Karpas-422 (cell line): Measurements from ENCODE around the gene FLYWCH1. TPM values are rescaled to one million over a fixed set of nuclear protein-coding genes. Genes with fewer than 3 reads are reported as not detected.
"Not testable (repeated sequence)": the region's sequence is repeated elsewhere in the genome, so short reads cannot be mapped to it uniquely, and the experiment has no call there.

Source experiments
- DNase-seq: peaks from one replicate; pipeline ENCODE4 v3.0.0-alpha.2; 2015
- H2AFZ ChIP-seq: fragments of 200-600 bp; sonication (generic); 2 replicates; pipeline ENCODE4 v1.6.1; 2014; ENCODE audit warnings: antibody characterized with exemption, low read length, mixed read lengths
- H3K27ac ChIP-seq: fragments of 200-600 bp; sonication (generic); 2 replicates; pipeline ENCODE4 v1.5.1; 2014; ENCODE audit warnings: mild to moderate bottlenecking, low read length, moderate library complexity
- H3K27me3 ChIP-seq: fragments of 200-600 bp; sonication (generic); 2 replicates; pipeline ENCODE4 v1.6.1; 2014; ENCODE audit warnings: low read length, mixed read lengths
- H3K36me3 ChIP-seq: fragments of 200-600 bp; sonication (generic); 2 replicates; pipeline ENCODE4 v1.6.1; 2014; ENCODE audit warnings: low read length, mixed read lengths; ENCODE audit not compliant: insufficient read depth
- H3K4me1 ChIP-seq: fragments of 200-600 bp; sonication (generic); 2 replicates; pipeline ENCODE4 v1.6.1; 2014; ENCODE audit warnings: mild to moderate bottlenecking, low read length, mixed read lengths
- H3K4me2 ChIP-seq: fragments of 200-600 bp; sonication (generic); 2 replicates; pipeline ENCODE4 v1.6.1; 2014; ENCODE audit warnings: low read length, low read depth, mild to moderate bottlenecking; ENCODE audit not compliant: poor library complexity, severe bottlenecking
- H3K4me3 ChIP-seq: fragments of 200-600 bp; sonication (generic); 2 replicates; pipeline ENCODE4 v1.5.1; 2014; ENCODE audit warnings: mild to moderate bottlenecking, antibody characterized with exemption, low read length, mixed read lengths
- H3K79me2 ChIP-seq: fragments of 200-600 bp; sonication (generic); 2 replicates; pipeline ENCODE4 v1.6.1; 2014; ENCODE audit warnings: mild to moderate bottlenecking, low read length, mixed read lengths
- H3K9ac ChIP-seq: fragments of 200-600 bp; sonication (generic); 2 replicates; pipeline ENCODE4 v1.6.0; 2014; ENCODE audit warnings: low read length
- H3K9me2 ChIP-seq: fragments of 200-600 bp; sonication (generic), shearing (Covaris generic); replicated peaks from 2 replicates; pipeline ENCODE4 v1.6.0; 2014; ENCODE audit warnings: mild to moderate bottlenecking, low read length, moderate library complexity; ENCODE audit not compliant: insufficient read depth
- H3K9me3 ChIP-seq: fragments of 300-700, 200-600 bp; sonication (generic); 2 replicates; pipeline ENCODE4 v1.6.1; 2014; ENCODE audit warnings: low read length, mixed read lengths
- H4K20me1 ChIP-seq: fragments of 200-600 bp; sonication (generic); 2 replicates; pipeline ENCODE4 v1.6.1; 2014; ENCODE audit warnings: mild to moderate bottlenecking, antibody characterized with exemption, low read length, low read depth; ENCODE audit not compliant: insufficient read depth
- total RNA-seq: library from RNA; depleted of rRNA; stranded (reverse); fragments of >200 nt; shearing (Covaris generic); gene quantifications from 2 replicates; pipeline ENCODE4 v1.2.3, GENCODE V29; 2014; ENCODE audit warnings: low replicate concordance

Gene FLYWCH1
- total RNA-seq, 1 experiment from 2014 or later = 11.0 TPM

GRCh38 chr16:2933701-2934100 lies 22.0 kb downstream of the FLYWCH1 start:
- no peak overlapping the region for H3K4me2 ChIP-seq
- H3K4me1 ChIP-seq = no peaks in the 10 kb centered on the region
- no peak overlapping the region for H3K4me3 ChIP-seq
- no peak for DNase-seq
- H3K9me3 ChIP-seq = no peaks in the 10 kb centered on the region
- no peaks in the 10 kb centered on the region for H3K27me3 ChIP-seq
- no peaks in the 10 kb centered on the region for H3K79me2 ChIP-seq
- H3K27ac ChIP-seq = no peak overlapping the region
- no peaks in the 10 kb centered on the region for H4K20me1 ChIP-seq
- no peak overlapping the region for H3K9ac ChIP-seq
- no peak overlapping the region for H2AFZ ChIP-seq
- H3K36me3 ChIP-seq = no peaks in the 10 kb centered on the region
- H3K9me2 ChIP-seq = no peaks in the 10 kb centered on the region

GRCh38 chr16:2934450-2934849 lies 22.7 kb downstream of the FLYWCH1 start:
- Histone ChIP-seq H3K27me3 (no peaks in the 10 kb centered on the region), H3K4me3 (no peak overlapping the region), H3K79me2 (no peaks in the 10 kb centered on the region), H2AFZ (no peak overlapping the region), H3K27ac (no peak overlapping the region), H3K9me2 (no peaks in the 10 kb centered on the region), H3K36me3 (no peaks in the 10 kb centered on the region), H3K4me2 (no peak overlapping the region), H4K20me1 (no peaks in the 10 kb centered on the region), H3K9ac (no peak overlapping the region), H3K4me1 (no peaks in the 10 kb centered on the region), H3K9me3 (no peaks in the 10 kb centered on the region)
- DNase-seq = no peak

- H3K27me3 ChIP-seq = no peaks in the 10 kb centered on the region
- no peak overlapping the region for H2AFZ ChIP-seq
- no peaks in the 10 kb centered on the region for H3K4me1 ChIP-seq
- no peaks in the 10 kb centered on the region for H3K79me2 ChIP-seq
- no peaks in the 10 kb centered on the region for H3K9me3 ChIP-seq
- H3K9me2 ChIP-seq = no peaks in the 10 kb centered on the region
- H3K9ac ChIP-seq = no peak overlapping the region
- no peaks in the 10 kb centered on the region for H4K20me1 ChIP-seq
- no peak overlapping the region for H3K4me2 ChIP-seq
- H3K27ac ChIP-seq = no peak overlapping the region
- peaks cover 8% of the 10 kb centered on the region; the same call in 1 of the 2 replicates for H3K36me3 ChIP-seq
- no peak for DNase-seq
- H3K4me3 ChIP-seq = no peak overlapping the region
Observed at GRCh38 chr16:2936436-2937011, 24.8 kb downstream of the FLYWCH1 start.

GRCh38 chr16:2937170-2937569 lies 25.4 kb downstream of the FLYWCH1 start:
- Histone ChIP-seq H3K4me1 (no peaks in the 10 kb centered on the region), H3K4me2 (no peak overlapping the region), H3K27ac (no peak overlapping the region), H3K4me3 (no peak overlapping the region), H3K9me3 (no peaks in the 10 kb centered on the region), H3K27me3 (no peaks in the 10 kb centered on the region), H4K20me1 (no peaks in the 10 kb centered on the region), H3K9me2 (no peaks in the 10 kb centered on the region), H3K9ac (no peak overlapping the region), H3K79me2 (no peaks in the 10 kb centered on the region), H3K36me3 (peaks cover 8% of the 10 kb centered on the region; the same call in 1 of the 2 replicates), H2AFZ (no peak overlapping the region)
- no peak for DNase-seq

GRCh38 chr16:2938206-2938605 lies 26.5 kb downstream of the FLYWCH1 start:
- H3K9me2 ChIP-seq = no peaks in the 10 kb centered on the region
- no peak for DNase-seq
- no peak overlapping the region for H2AFZ ChIP-seq
- no peak overlapping the region for H3K9ac ChIP-seq
- no peaks in the 10 kb centered on the region for H3K27me3 ChIP-seq
- peaks cover 10% of the 10 kb centered on the region; the same call in 1 of the 2 replicates for H3K36me3 ChIP-seq
- no peaks in the 10 kb centered on the region for H4K20me1 ChIP-seq
- no peaks in the 10 kb centered on the region for H3K9me3 ChIP-seq
- no peaks in the 10 kb centered on the region for H3K4me1 ChIP-seq
- H3K79me2 ChIP-seq = no peaks in the 10 kb centered on the region
- H3K27ac ChIP-seq = no peak overlapping the region
- H3K4me2 ChIP-seq = no peak overlapping the region
- no peak overlapping the region for H3K4me3 ChIP-seq

- peaks cover 10% of the 10 kb centered on the region; the same call in 1 of the 2 replicates for H3K36me3 ChIP-seq
- H3K27ac ChIP-seq = no peak overlapping the region
- no peaks in the 10 kb centered on the region for H3K9me3 ChIP-seq
- no peak overlapping the region for H3K4me3 ChIP-seq
- H3K9me2 ChIP-seq = no peaks in the 10 kb centered on the region
- no peak overlapping the region for H3K4me2 ChIP-seq
- H4K20me1 ChIP-seq = no peaks in the 10 kb centered on the region
- no peak for DNase-seq
- no peaks in the 10 kb centered on the region for H3K4me1 ChIP-seq
- H3K79me2 ChIP-seq = no peaks in the 10 kb centered on the region
- H3K27me3 ChIP-seq = no peaks in the 10 kb centered on the region
- H3K9ac ChIP-seq = no peak overlapping the region
- no peak overlapping the region for H2AFZ ChIP-seq
Observed at GRCh38 chr16:2939968-2940367, 28.2 kb downstream of the FLYWCH1 start.

GRCh38 chr16:2942045-2942444 lies 30.3 kb downstream of the FLYWCH1 start:
- Histone ChIP-seq H3K9ac (no peak overlapping the region), H4K20me1 (no peaks in the 10 kb centered on the region), H3K9me2 (no peaks in the 10 kb centered on the region), H3K79me2 (no peaks in the 10 kb centered on the region), H3K4me2 (no peak overlapping the region), H3K9me3 (no peaks in the 10 kb centered on the region), H2AFZ (no peak overlapping the region), H3K4me3 (no peak overlapping the region), H3K4me1 (no peaks in the 10 kb centered on the region), H3K36me3 (peaks cover 10% of the 10 kb centered on the region; the same call in 1 of the 2 replicates), H3K27ac (no peak overlapping the region), H3K27me3 (no peaks in the 10 kb centered on the region)
- no peak for DNase-seq

GRCh38 chr16:2943716-2944115 lies 32.0 kb downstream of the FLYWCH1 start:
- H4K20me1 ChIP-seq, H3K9me3 ChIP-seq, H3K4me1 ChIP-seq, DNase-seq, H3K4me3 ChIP-seq, H3K79me2 ChIP-seq, H3K9me2 ChIP-seq, H3K27ac ChIP-seq, H3K27me3 ChIP-seq, H2AFZ ChIP-seq, H3K4me2 ChIP-seq, H3K9ac ChIP-seq: not testable (repeated sequence)
- peaks cover 10% of the 10 kb centered on the region; the same call in 1 of the 2 replicates for H3K36me3 ChIP-seq
